PFSK-1 (cell line): Measurements from ENCODE around the gene LAMC3.

Experiments
- POLR2AphosphoS5 ChIP-seq: IDR thresholded peaks from 2 replicates; pipeline ENCODE4 v1.6.1; 2012; ENCODE audit warnings: low read depth, mild to moderate bottlenecking, control low read depth, low read length, moderate library complexity
- SIN3A ChIP-seq: IDR thresholded peaks from 2 replicates; pipeline ENCODE4 v1.6.1; 2012; ENCODE audit warnings: mild to moderate bottlenecking, low read length, moderate library complexity, borderline replicate concordance; ENCODE audit not compliant: insufficient read depth
- TAF1 ChIP-seq: IDR thresholded peaks from 2 replicates; pipeline ENCODE4 v1.6.1; 2012; ENCODE audit warnings: low read length, control low read depth, borderline replicate concordance; ENCODE audit not compliant: insufficient read depth

DNA sequence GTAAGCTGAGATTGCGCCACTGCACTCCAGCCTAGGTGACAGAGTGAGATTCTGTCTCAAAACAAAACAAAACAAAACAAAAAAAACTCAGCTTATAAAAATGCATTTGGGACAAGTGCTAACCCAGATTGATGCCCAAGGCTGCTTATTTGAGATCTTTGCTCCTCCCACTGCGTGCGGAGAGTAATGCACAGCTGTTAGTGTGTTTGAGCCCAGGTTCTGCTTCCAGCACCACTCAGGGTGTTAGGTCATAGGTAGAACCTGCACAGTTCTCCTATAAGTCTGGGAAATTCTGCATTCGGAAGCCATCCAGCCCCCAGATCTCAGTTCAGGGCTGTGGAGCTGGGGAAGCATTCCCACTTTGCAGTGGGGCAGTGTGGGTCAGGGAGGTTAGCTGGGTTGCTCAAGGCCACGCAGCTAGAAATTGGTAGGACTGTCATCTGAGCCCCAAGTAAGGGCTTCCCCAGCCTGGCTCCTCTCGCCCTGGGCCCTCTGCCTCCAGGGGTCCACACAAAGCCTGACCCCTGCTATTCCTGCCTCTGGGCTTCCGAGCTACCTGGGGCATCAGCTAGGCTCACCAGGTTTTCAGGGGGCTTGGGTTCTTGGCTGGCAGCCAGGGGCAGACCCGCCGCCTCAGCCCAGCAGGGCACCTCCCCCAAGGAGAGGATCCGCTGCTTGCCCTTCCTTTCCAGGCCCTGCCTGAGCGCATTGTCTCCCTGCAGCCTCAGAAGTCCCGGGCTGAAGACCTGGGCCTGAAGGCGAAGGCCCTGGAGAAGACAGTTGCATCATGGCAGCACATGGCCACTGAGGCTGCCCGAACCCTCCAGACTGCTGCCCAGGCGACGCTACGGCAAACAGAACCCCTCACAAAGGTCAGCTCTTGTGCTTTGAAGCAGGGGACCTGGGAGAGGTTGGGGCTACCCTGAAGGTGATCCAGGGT lies 69.7 kb downstream of the LAMC3 start:
- no peak for TF ChIP-seq TAF1
- TF ChIP-seq SIN3A = no peak
- no peak for TF ChIP-seq POLR2AphosphoS5
